SJSA1 (cell line): ENCODE measurements around the gene RRAD. TPM values are rescaled to one million over a fixed set of nuclear protein-coding genes. Genes with fewer than 3 reads are reported as not detected.

Experiments used
- DNase-seq, 2 experiments: peaks; one replicate each; pipeline ENCODE4 v3.0.0-alpha.2; 2015 to 2020; ENCODE audit warnings: low spot score in 2 of 2, low read depth in 1 of 2
- H3K27ac ChIP-seq: fragments of 250-450 bp; sonication (Bioruptor Pico); 2 replicates; pipeline ENCODE4 v1.5.1; 2020; ENCODE audit warnings: mild to moderate bottlenecking, moderate library complexity
- H3K27me3 ChIP-seq: fragments of 250-450 bp; sonication (Bioruptor Pico); replicated peaks from 2 replicates; pipeline ENCODE4 v1.5.1; 2020; ENCODE audit warnings: mild to moderate bottlenecking, moderate library complexity
- H3K36me3 ChIP-seq: fragments of 250-450 bp; sonication (Bioruptor Pico); 2 replicates; pipeline ENCODE4 v1.5.1; 2020; ENCODE audit warnings: mild to moderate bottlenecking
- H3K4me1 ChIP-seq: fragments of 250-450 bp; sonication (Bioruptor Pico); replicated peaks from 2 replicates; pipeline ENCODE4 v1.6.1; 2021; ENCODE audit warnings: mild to moderate bottlenecking
- H3K4me3 ChIP-seq: fragments of 250-450 bp; sonication (Bioruptor Pico); 2 replicates; pipeline ENCODE4 v1.5.1; 2020; ENCODE audit warnings: mild to moderate bottlenecking
- H3K9me3 ChIP-seq: fragments of 250-450 bp; sonication (Bioruptor Pico); replicated peaks from 2 replicates; pipeline ENCODE4 v1.5.1; 2020; ENCODE audit warnings: mild to moderate bottlenecking
- total RNA-seq: library from RNA; depleted of rRNA; stranded (reverse); fragments of >200 nt; shearing (Covaris generic); gene quantifications from 2 replicates; pipeline ENCODE4 v1.2.3, GENCODE V29; 2014; rRNA removed

The RRAD gene
- total RNA-seq, 1 experiment from 2014 or later, result 0.39 TPM

DNA sequence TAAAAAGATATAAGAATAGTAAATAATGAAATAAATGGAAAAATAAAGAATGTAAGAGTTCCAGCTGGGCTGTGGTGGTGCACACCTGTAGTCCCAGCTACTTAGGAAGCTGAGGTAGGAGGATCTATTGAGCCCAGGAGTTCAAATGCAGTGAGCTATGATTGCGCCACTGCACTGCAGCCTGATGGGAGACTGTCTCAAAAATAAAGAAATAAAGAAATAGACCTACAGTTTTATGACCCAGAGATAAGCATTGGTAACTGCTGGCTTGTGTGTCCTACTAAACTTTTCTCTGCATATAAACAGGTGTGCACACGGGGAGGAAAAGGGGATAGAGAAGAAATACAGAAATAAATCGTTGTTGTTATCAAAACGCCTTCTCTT lies 52.8 kb downstream of the RRAD start:
- no peak overlapping the region for H3K4me3 ChIP-seq
- no peak overlapping the region for H3K27ac ChIP-seq
- no peaks in the 10 kb centered on the region for H3K9me3 ChIP-seq
- no peak for DNase-seq
- H3K4me1 ChIP-seq, result peaks cover 22% of the 10 kb centered on the region
- no peaks in the 10 kb centered on the region for H3K27me3 ChIP-seq
- no peaks in the 10 kb centered on the region for H3K36me3 ChIP-seq

DNA sequence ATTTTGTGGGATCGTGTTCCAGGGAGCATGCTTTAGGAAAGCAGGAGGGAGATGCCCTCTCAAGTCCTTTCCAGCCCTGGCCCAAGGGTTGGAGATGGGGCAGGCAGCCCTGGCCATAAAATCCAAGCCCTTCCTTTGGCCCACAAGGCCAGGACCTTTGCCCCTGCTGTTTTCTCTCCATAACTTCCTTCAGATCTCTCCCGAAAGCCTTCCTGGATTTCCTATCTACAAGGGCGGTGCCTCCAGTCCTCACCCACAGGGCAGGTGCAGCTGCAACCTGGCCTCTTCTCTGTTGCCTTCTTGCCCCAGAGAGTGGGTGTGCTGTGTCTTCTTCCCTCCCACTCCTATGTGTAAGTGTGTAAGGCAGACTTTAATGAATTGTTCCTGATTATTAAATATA lies 53.5 kb downstream of the RRAD start:
- Histone ChIP-seq H3K27me3 (no peaks in the 10 kb centered on the region), H3K36me3 (no peaks in the 10 kb centered on the region), H3K9me3 (no peaks in the 10 kb centered on the region), H3K4me3 (no peak overlapping the region), H3K4me1 (peaks cover 22% of the 10 kb centered on the region), H3K27ac (no peak overlapping the region)
- no peak for DNase-seq

Other genes starting within 250 kb of the RRAD start
- gene CMTM4, start 228.8 kb downstream of the RRAD start, total RNA-seq, result 8.9 and 14.6 TPM in 2 replicates
- 89.0 and 101 TPM in 2 replicates for gene DYNC1LI2, start 173.9 kb downstream of the RRAD start, total RNA-seq
- gene TERB1, start 124.0 kb downstream of the RRAD start, total RNA-seq, result 0.05 TPM in 1 of 2 replicates, not detected in the other
- gene NAE1, start 94.6 kb downstream of the RRAD start, total RNA-seq, result 78.8 and 80.9 TPM in 2 replicates
- not detected in 2 replicates for gene CA7, start 81.1 kb downstream of the RRAD start, total RNA-seq
- gene PDP2, start 45.0 kb downstream of the RRAD start, total RNA-seq, result 2.3 and 5.0 TPM in 2 replicates
- gene CDH16, start 6.7 kb downstream of the RRAD start, total RNA-seq, result not detected in 2 replicates
- gene CIAO2B, start 8.9 kb upstream of the RRAD start, total RNA-seq, result 93.0 and 149 TPM in 2 replicates
- gene CES2, start 10.0 kb upstream of the RRAD start, total RNA-seq, result 15.6 and 21.9 TPM in 2 replicates
- not detected in 2 replicates for gene CES3, start 35.7 kb upstream of the RRAD start, total RNA-seq
- not detected in 2 replicates for gene CES4A, start 63.1 kb upstream of the RRAD start, total RNA-seq
- gene CBFB, start 103.6 kb upstream of the RRAD start, total RNA-seq, result 170 and 181 TPM in 2 replicates
- 18.7 and 28.8 TPM in 2 replicates for gene PHAF1, start 184.4 kb upstream of the RRAD start, total RNA-seq
- 34.5 and 36.1 TPM in 2 replicates for gene B3GNT9, start 225.5 kb upstream of the RRAD start, total RNA-seq
- 25.5 and 46.7 TPM in 2 replicates for gene TRADD, start 234.4 kb upstream of the RRAD start, total RNA-seq
- 11.7 and 24.2 TPM in 2 replicates for gene FBXL8, start 234.4 kb upstream of the RRAD start, total RNA-seq
- 3.9 and 12.8 TPM in 2 replicates for gene HSF4, start 239.2 kb upstream of the RRAD start, total RNA-seq
- 24.1 and 29.7 TPM in 2 replicates for gene NOL3, start 245.0 kb upstream of the RRAD start, total RNA-seq